ENCODE results near the gene WDFY3. TPM values are rescaled to one million over a fixed set of nuclear protein-coding genes. Genes with fewer than 3 reads are reported as not detected.
A peak's percentile ranks its signal among the peaks of the same experiment; 100 is the strongest.

The WDFY3 gene
- polyA plus RNA-seq, 4 donors, result 3.0 to 33.3 (median 6.4) TPM

GRCh38 chr4:84957514-84958420 lies 8.7 kb downstream of the WDFY3 start:
- H3K4me1 ChIP-seq (ENCODE audit: control insufficient read depth in 3 of 3, insufficient read depth in 2 of 3, low read depth in 1 of 3, low read length in 2 of 3), result peaks cover 0 to 2% (median 0%) of the 10 kb centered on the region in 3 donors
- 53 to 62% (median 60%) methylated on average over 4 of the region's 4 CpGs for WGBS, 3 donors
- no peak for FAIRE-seq

GRCh38 chr4:84956014-84956413 lies 10.5 kb downstream of the WDFY3 start:
- H3K36me3 ChIP-seq (ENCODE audit: control insufficient read depth in 3 of 3, insufficient read depth in 2 of 3, low read depth in 1 of 3, low read length in 3 of 3), result no peaks in the 10 kb centered on the region
- no peaks in the 10 kb centered on the region for H3K9me3 ChIP-seq (ENCODE audit: control insufficient read depth in 2 of 2, insufficient read depth in 1 of 2, low read depth in 1 of 2, low read length in 1 of 2)
- no peak overlapping the region for H3K27ac ChIP-seq (ENCODE audit: low read depth in 1 of 3, low read length in 2 of 3)
- 83 to 85% (median 83%) methylated on average over 3 of the region's 3 CpGs for WGBS, 3 donors
- peaks cover 0 to 2% (median 0%) of the 10 kb centered on the region in 3 donors for H3K4me1 ChIP-seq (ENCODE audit: control insufficient read depth in 3 of 3, insufficient read depth in 2 of 3, low read depth in 1 of 3, low read length in 2 of 3)
- DNase-seq, result peak in 1 of 2 donors; percentile 20
- no peaks in the 10 kb centered on the region for H3K27me3 ChIP-seq (ENCODE audit: control insufficient read depth in 3 of 3, insufficient read depth in 3 of 3, low read length in 3 of 3)
- no peak overlapping the region for H3K4me3 ChIP-seq (ENCODE audit: low read depth in 1 of 3, low read length in 3 of 3)
- FAIRE-seq, result no peak

More at GRCh38 chr4:84957514-84958420, 8.7 kb downstream of the WDFY3 start:
- Histone ChIP-seq H3K9me3 (ENCODE audit: control insufficient read depth in 2 of 2, insufficient read depth in 1 of 2, low read depth in 1 of 2, low read length in 1 of 2) (no peaks in the 10 kb centered on the region), H3K27me3 (ENCODE audit: control insufficient read depth in 3 of 3, insufficient read depth in 3 of 3, low read length in 3 of 3) (no peaks in the 10 kb centered on the region), H3K4me3 (ENCODE audit: low read depth in 1 of 3, low read length in 3 of 3) (no peak overlapping the region), H3K36me3 (ENCODE audit: control insufficient read depth in 3 of 3, insufficient read depth in 2 of 3, low read depth in 1 of 3, low read length in 3 of 3) (no peaks in the 10 kb centered on the region), H3K27ac (ENCODE audit: low read depth in 1 of 3, low read length in 2 of 3) (no peak overlapping the region)
- no peak for DNase-seq

- H3K27me3 ChIP-seq (ENCODE audit: control insufficient read depth in 3 of 3, insufficient read depth in 3 of 3, low read length in 3 of 3), result no peaks in the 10 kb centered on the region
- no peaks in the 10 kb centered on the region for H3K36me3 ChIP-seq (ENCODE audit: control insufficient read depth in 3 of 3, insufficient read depth in 2 of 3, low read depth in 1 of 3, low read length in 3 of 3)
- DNase-seq (no peak), FAIRE-seq (no peak)
- peaks cover 0 to 2% (median 0%) of the 10 kb centered on the region in 3 donors for H3K4me1 ChIP-seq (ENCODE audit: control insufficient read depth in 3 of 3, insufficient read depth in 2 of 3, low read depth in 1 of 3, low read length in 2 of 3)
- H3K9me3 ChIP-seq (ENCODE audit: control insufficient read depth in 2 of 2, insufficient read depth in 1 of 2, low read depth in 1 of 2, low read length in 1 of 2), result no peaks in the 10 kb centered on the region
- H3K27ac ChIP-seq (ENCODE audit: low read depth in 1 of 3, low read length in 2 of 3), result no peak overlapping the region
- H3K4me3 ChIP-seq (ENCODE audit: low read depth in 1 of 3, low read length in 3 of 3), result no peak overlapping the region
- 78 to 93% (median 85%) methylated on average over 6 of the region's 6 CpGs for WGBS, 3 donors
Observed at GRCh38 chr4:84954982-84955567, 11.4 kb downstream of the WDFY3 start.

GRCh38 chr4:84952776-84953175 lies 13.7 kb downstream of the WDFY3 start:
- Histone ChIP-seq H3K9me3 (ENCODE audit: control insufficient read depth in 2 of 2, insufficient read depth in 1 of 2, low read depth in 1 of 2, low read length in 1 of 2) (no peaks in the 10 kb centered on the region), H3K27me3 (ENCODE audit: control insufficient read depth in 3 of 3, insufficient read depth in 3 of 3, low read length in 3 of 3) (no peaks in the 10 kb centered on the region), H3K36me3 (ENCODE audit: control insufficient read depth in 3 of 3, insufficient read depth in 2 of 3, low read depth in 1 of 3, low read length in 3 of 3) (no peaks in the 10 kb centered on the region), H3K4me1 (ENCODE audit: control insufficient read depth in 3 of 3, insufficient read depth in 2 of 3, low read depth in 1 of 3, low read length in 2 of 3) (no peaks in the 10 kb centered on the region), H3K4me3 (ENCODE audit: low read depth in 1 of 3, low read length in 3 of 3) (no peak overlapping the region), H3K27ac (ENCODE audit: low read depth in 1 of 3, low read length in 2 of 3) (no peak overlapping the region)
- FAIRE-seq (no peak), DNase-seq (no peak)
- WGBS, 3 donors, result 89 to 97% (median 94%) methylated on average over 1 of the region's 1 CpG

GRCh38 chr4:84952004-84952403 lies 14.5 kb downstream of the WDFY3 start:
- H3K4me1 ChIP-seq (ENCODE audit: control insufficient read depth in 3 of 3, insufficient read depth in 2 of 3, low read depth in 1 of 3, low read length in 2 of 3), result no peaks in the 10 kb centered on the region
- H3K36me3 ChIP-seq (ENCODE audit: control insufficient read depth in 3 of 3, insufficient read depth in 2 of 3, low read depth in 1 of 3, low read length in 3 of 3), result no peaks in the 10 kb centered on the region
- no peak for FAIRE-seq

GRCh38 chr4:84948056-84948455 lies 18.4 kb downstream of the WDFY3 start:
- DNase-seq, result no peak
- H3K36me3 ChIP-seq (ENCODE audit: control insufficient read depth in 3 of 3, insufficient read depth in 2 of 3, low read depth in 1 of 3, low read length in 3 of 3), result peaks cover 0 to 4% (median 0%) of the 10 kb centered on the region in 3 donors
- FAIRE-seq, result no peak
- H3K4me1 ChIP-seq (ENCODE audit: control insufficient read depth in 3 of 3, insufficient read depth in 2 of 3, low read depth in 1 of 3, low read length in 2 of 3), result no peaks in the 10 kb centered on the region
- H3K27me3 ChIP-seq (ENCODE audit: control insufficient read depth in 3 of 3, insufficient read depth in 3 of 3, low read length in 3 of 3), result no peaks in the 10 kb centered on the region
- WGBS, 3 donors, result 75 to 84% (median 80%) methylated on average over 2 of the region's 2 CpGs
- H3K27ac ChIP-seq (ENCODE audit: low read depth in 1 of 3, low read length in 2 of 3), result no peak overlapping the region
- H3K9me3 ChIP-seq (ENCODE audit: control insufficient read depth in 2 of 2, insufficient read depth in 1 of 2, low read depth in 1 of 2, low read length in 1 of 2), result peaks cover 0 to 9% of the 10 kb centered on the region in 2 donors
- no peak overlapping the region for H3K4me3 ChIP-seq (ENCODE audit: low read depth in 1 of 3, low read length in 3 of 3)

More at GRCh38 chr4:84952004-84952403, 14.5 kb downstream of the WDFY3 start:
- Histone ChIP-seq H3K9me3 (ENCODE audit: control insufficient read depth in 2 of 2, insufficient read depth in 1 of 2, low read depth in 1 of 2, low read length in 1 of 2) (no peaks in the 10 kb centered on the region), H3K27ac (ENCODE audit: low read depth in 1 of 3, low read length in 2 of 3) (no peak overlapping the region), H3K4me3 (ENCODE audit: low read depth in 1 of 3, low read length in 3 of 3) (no peak overlapping the region), H3K27me3 (ENCODE audit: control insufficient read depth in 3 of 3, insufficient read depth in 3 of 3, low read length in 3 of 3) (no peaks in the 10 kb centered on the region)
- DNase-seq, result no peak
- WGBS, 3 donors, result 2 to 21% (median 17%) methylated on average over 1 of the region's 1 CpG

- FAIRE-seq, result no peak
- H3K9me3 ChIP-seq (ENCODE audit: control insufficient read depth in 2 of 2, insufficient read depth in 1 of 2, low read depth in 1 of 2, low read length in 1 of 2), result peaks cover 0 to 12% of the 10 kb centered on the region in 2 donors
- H3K36me3 ChIP-seq (ENCODE audit: control insufficient read depth in 3 of 3, insufficient read depth in 2 of 3, low read depth in 1 of 3, low read length in 3 of 3), result peaks cover 0 to 4% (median 0%) of the 10 kb centered on the region in 3 donors
- 55 to 64% (median 56%) methylated on average over 1 of the region's 1 CpG for WGBS, 3 donors
- no peaks in the 10 kb centered on the region for H3K27me3 ChIP-seq (ENCODE audit: control insufficient read depth in 3 of 3, insufficient read depth in 3 of 3, low read length in 3 of 3)
- no peaks in the 10 kb centered on the region for H3K4me1 ChIP-seq (ENCODE audit: control insufficient read depth in 3 of 3, insufficient read depth in 2 of 3, low read depth in 1 of 3, low read length in 2 of 3)
- no peak for DNase-seq
- no peak overlapping the region for H3K27ac ChIP-seq (ENCODE audit: low read depth in 1 of 3, low read length in 2 of 3)
- no peak overlapping the region for H3K4me3 ChIP-seq (ENCODE audit: low read depth in 1 of 3, low read length in 3 of 3)
Observed at GRCh38 chr4:84944947-84945346, 21.5 kb downstream of the WDFY3 start.

- FAIRE-seq (no peak), DNase-seq (no peak)
- Histone ChIP-seq H3K36me3 (ENCODE audit: control insufficient read depth in 3 of 3, insufficient read depth in 2 of 3, low read depth in 1 of 3, low read length in 3 of 3) (peaks cover 0 to 4% (median 0%) of the 10 kb centered on the region in 3 donors), H3K4me3 (ENCODE audit: low read depth in 1 of 3, low read length in 3 of 3) (no peak overlapping the region), H3K4me1 (ENCODE audit: control insufficient read depth in 3 of 3, insufficient read depth in 2 of 3, low read depth in 1 of 3, low read length in 2 of 3) (no peaks in the 10 kb centered on the region), H3K27ac (ENCODE audit: low read depth in 1 of 3, low read length in 2 of 3) (no peak overlapping the region), H3K27me3 (ENCODE audit: control insufficient read depth in 3 of 3, insufficient read depth in 3 of 3, low read length in 3 of 3) (no peaks in the 10 kb centered on the region), H3K9me3 (ENCODE audit: control insufficient read depth in 2 of 2, insufficient read depth in 1 of 2, low read depth in 1 of 2, low read length in 1 of 2) (peaks cover 0 to 12% of the 10 kb centered on the region in 2 donors)
Observed at GRCh38 chr4:84940960-84941359, 25.5 kb downstream of the WDFY3 start.
